ENCODE data around the gene STAT4. TPM values are rescaled to one million over a fixed set of nuclear protein-coding genes. Genes with fewer than 3 reads are reported as not detected.

STAT4 gene
- total RNA-seq, 1 donor from 2014 or later, result 62.1 TPM

DNA sequence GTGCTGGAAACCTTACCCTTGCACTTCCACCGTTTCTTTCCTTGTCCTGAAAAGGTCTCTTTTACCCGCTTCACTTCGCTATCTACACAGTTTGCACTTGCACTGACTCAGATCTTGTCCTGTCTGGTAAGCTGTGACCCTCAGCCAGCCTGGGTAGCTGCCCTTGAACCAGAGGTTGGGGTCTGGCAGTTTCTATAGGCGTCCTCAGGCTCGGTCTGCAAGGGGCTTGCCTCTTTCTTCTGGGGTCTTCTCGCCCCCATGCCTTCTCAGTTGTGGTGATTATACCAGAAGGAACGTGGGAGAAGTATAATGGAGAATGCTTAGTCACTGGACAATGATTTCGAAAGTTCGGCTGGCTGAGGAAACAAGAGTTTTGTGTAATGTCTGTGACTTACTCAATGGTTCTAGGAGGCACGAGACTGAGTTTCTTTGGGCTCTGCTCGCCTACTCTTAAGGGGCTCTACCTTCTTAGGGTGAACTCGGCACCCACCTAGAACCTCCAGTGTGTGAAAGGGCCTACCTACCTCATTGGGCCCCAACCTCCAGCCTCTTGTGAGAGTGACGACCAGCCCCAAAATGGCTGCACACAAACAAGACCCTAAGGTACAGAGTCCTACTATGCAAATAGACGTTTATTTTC is 129.9 kb downstream of the STAT4 start:
- Mint-ChIP-seq H3K27ac (no peak overlapping the region), H3K36me3 (ENCODE audit: low read depth) (peaks cover 6% of the 10 kb centered on the region), H3K4me3 (no peak overlapping the region), H3K4me1 (ENCODE audit: low read depth) (peaks cover 49% of the 10 kb centered on the region), H3K27me3 (ENCODE audit: insufficient read depth) (peaks cover 2% of the 10 kb centered on the region), H3K9me3 (peaks cover 5% of the 10 kb centered on the region)
- no peak for DNase-seq (ENCODE audit: low spot score)
- intact Hi-C loops (cut with micrococcal nuclease), result loop anchor here (1.0 to 10.0 kb wide), 13 partner anchors 9 to 1239 kb away; partner anchors contain the start of genes HIBCH, NABP1, ORMDL1 and PMS1

DNA sequence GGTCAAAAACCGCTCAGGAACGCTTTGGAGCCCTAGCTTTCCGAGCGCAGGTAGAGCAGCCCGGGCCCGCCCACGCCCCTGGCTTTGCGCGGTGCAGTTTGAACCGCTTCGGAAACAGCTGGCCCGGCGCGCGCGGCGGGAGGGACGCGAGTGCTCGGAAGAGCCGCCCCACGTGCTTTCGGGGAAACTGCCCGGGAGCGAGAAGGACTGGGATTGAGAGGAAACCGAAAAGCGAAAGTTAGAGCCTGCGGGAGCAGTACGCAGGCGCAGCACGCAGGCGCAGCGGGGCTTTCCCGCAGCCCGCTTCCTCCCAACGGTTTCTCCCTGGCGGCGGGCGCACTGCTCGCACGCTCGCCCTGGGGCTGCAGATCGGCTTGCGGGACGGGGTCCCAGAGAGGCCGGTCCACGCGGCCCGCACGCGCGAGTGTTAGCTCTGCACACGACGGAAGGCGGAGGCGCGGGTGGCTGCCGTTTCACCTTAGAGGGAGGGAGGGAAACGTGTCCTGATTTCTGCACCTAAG is 130.5 kb downstream of the STAT4 start:
- peaks cover 5% of the 10 kb centered on the region for H3K9me3 Mint-ChIP-seq
- peak; percentile 96 for DNase-seq (ENCODE audit: low spot score)
- H3K4me3 Mint-ChIP-seq, result no peak overlapping the region
- peaks cover 2% of the 10 kb centered on the region for H3K27me3 Mint-ChIP-seq (ENCODE audit: insufficient read depth)
- peaks cover 6% of the 10 kb centered on the region for H3K36me3 Mint-ChIP-seq (ENCODE audit: low read depth)
- H3K27ac Mint-ChIP-seq, result no peak overlapping the region
- intact Hi-C loops (cut with micrococcal nuclease), result loop anchor here (1.0 to 10.0 kb wide), 12 partner anchors 18 to 1238 kb away; partner anchors contain the start of genes HIBCH, NABP1, ORMDL1 and PMS1
- H3K4me1 Mint-ChIP-seq (ENCODE audit: low read depth), result peaks cover 45% of the 10 kb centered on the region

DNA sequence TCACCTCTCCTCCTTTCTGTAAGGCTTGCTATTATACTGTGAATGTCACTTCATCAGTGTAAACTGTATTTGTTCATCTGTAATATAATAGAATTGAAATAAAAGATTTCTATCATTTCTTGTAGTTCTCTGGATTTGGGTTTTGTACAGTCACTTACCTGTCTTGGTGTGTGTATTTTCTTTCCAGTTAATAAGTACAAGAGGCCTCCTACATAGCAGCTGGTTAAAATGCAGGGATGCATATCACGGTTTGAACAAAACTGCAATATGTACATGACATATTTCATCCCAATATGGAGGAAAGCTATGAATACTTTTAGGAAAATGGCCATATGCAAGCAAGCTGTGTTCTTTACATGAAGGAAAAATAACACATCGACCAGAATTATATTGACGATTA is 131.4 kb downstream of the STAT4 start:
- Mint-ChIP-seq H3K27ac (no peak overlapping the region), H3K9me3 (peaks cover 5% of the 10 kb centered on the region), H3K27me3 (ENCODE audit: insufficient read depth) (peaks cover 2% of the 10 kb centered on the region), H3K4me3 (no peak overlapping the region), H3K36me3 (ENCODE audit: low read depth) (peaks cover 3% of the 10 kb centered on the region), H3K4me1 (ENCODE audit: low read depth) (peaks cover 36% of the 10 kb centered on the region)
- no peak for DNase-seq (ENCODE audit: low spot score)
- intact Hi-C loops (cut with micrococcal nuclease), result loop anchor here (10.0 kb wide), 1 partner anchor 1355 kb away; the partner anchor contains the start of gene ASNSD1

DNA sequence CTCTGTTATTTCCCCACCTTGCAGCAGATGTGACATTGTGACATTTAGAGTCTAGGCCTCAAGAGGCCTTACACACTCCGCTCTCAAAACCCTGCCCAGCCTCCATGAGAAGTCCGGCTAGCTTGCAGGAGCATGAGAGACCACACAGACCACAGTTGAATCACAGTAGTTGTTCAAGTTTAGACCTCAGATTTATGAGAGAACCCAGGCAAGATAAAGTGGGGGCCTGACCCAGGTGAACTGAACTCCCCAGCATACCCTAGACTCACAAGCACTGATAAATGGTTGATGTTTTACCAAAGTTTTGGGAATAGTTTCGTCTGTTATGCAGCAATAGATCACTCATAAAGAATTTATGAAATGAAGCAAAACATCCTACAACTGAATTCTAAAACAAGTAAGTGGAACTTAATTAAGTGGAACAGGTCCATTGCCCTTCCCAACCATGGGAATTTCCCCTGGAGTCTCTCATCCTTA is 132.1 kb downstream of the STAT4 start:
- peaks cover 36% of the 10 kb centered on the region for H3K4me1 Mint-ChIP-seq (ENCODE audit: low read depth)
- H3K27me3 Mint-ChIP-seq (ENCODE audit: insufficient read depth), result peaks cover 2% of the 10 kb centered on the region
- H3K36me3 Mint-ChIP-seq (ENCODE audit: low read depth), result peaks cover 3% of the 10 kb centered on the region
- DNase-seq (ENCODE audit: low spot score), result no peak
- intact Hi-C loops (cut with micrococcal nuclease), result loop anchor here (10.0 kb wide), 1 partner anchor 1354 kb away; the partner anchor contains the start of gene ASNSD1
- H3K27ac Mint-ChIP-seq, result peak overlapping the region; percentile 45
- H3K4me3 Mint-ChIP-seq, result peak overlapping the region; percentile 44
- peaks cover 5% of the 10 kb centered on the region for H3K9me3 Mint-ChIP-seq

DNA sequence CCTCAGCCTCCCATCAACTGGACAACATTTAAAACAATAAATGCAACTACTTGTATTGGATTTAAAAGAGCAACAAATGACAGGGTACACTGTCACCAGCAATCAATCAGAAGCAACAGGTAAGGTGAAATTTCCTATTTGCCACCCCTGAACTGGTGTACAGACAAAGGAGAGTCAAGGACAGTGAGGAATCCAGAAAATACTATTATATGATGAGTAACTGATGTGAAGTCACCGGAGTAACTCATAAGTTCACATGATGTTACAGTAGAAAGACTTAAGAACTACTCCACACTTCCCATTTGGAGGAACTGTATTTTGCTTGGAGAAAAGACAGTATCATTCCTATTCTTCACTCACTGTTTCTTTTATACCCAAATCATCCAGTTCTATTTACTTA is 132.7 kb downstream of the STAT4 start:
- H3K9me3 Mint-ChIP-seq, result peaks cover 5% of the 10 kb centered on the region
- H3K4me3 Mint-ChIP-seq, result no peak overlapping the region
- DNase-seq (ENCODE audit: low spot score), result no peak
- no peak overlapping the region for H3K27ac Mint-ChIP-seq
- H3K36me3 Mint-ChIP-seq (ENCODE audit: low read depth), result peaks cover 3% of the 10 kb centered on the region
- intact Hi-C loops (cut with micrococcal nuclease), result loop anchor here (10.0 kb wide), 1 partner anchor 1353 kb away; the partner anchor contains the start of gene ASNSD1
- peaks cover 36% of the 10 kb centered on the region for H3K4me1 Mint-ChIP-seq (ENCODE audit: low read depth)
- H3K27me3 Mint-ChIP-seq (ENCODE audit: insufficient read depth), result peaks cover 2% of the 10 kb centered on the region

DNA sequence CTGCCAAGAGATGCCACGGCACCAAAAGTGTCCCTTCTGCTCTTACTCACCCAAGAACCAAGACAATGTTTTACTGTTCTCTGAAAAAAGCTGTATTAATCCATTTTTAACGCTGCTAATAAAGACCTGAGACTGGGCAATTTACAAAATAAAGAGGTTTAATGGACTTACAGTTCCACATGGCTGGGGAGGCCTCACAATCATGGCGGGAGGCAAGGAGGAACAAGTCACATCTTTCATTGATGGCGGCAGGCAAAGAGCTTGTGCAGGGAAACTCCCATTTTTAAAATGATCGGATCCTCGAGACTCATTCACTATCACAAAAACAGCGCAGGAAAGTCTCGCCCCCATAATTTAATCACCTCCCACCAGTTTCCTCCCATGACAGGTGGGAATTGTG is 135.0 kb downstream of the STAT4 start:
- Mint-ChIP-seq H3K4me1 (ENCODE audit: low read depth) (peaks cover 45% of the 10 kb centered on the region), H3K36me3 (ENCODE audit: low read depth) (peaks cover 8% of the 10 kb centered on the region), H3K4me3 (no peak overlapping the region), H3K9me3 (peaks cover 5% of the 10 kb centered on the region), H3K27ac (peak overlapping the region; percentile 23), H3K27me3 (ENCODE audit: insufficient read depth) (peaks cover 2% of the 10 kb centered on the region)
- DNase-seq (ENCODE audit: low spot score), result no peak
- intact Hi-C loops (cut with micrococcal nuclease), result loop anchor here (2.0 to 10.0 kb wide), 2 partner anchors 667 to 1351 kb away; partner anchors contain the start of gene ASNSD1

DNA sequence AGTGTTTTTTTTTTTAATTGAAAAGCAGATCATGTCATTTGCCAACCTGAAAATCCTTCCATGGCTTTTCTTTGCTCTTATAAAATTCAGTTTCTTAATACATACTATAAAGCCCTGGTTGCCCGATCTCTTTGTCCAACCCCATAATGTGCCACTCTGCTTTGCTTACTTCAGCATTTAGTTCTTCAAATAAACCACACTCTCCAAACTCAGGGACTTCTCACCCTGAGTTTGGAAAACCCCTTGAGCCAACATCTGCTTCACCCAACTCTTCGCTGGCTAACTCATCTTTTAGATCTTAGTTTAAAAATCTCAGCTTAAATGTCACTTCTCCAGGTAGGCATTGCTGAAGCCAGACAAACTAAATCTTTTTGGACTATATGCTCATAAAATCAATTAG is 135.6 kb downstream of the STAT4 start:
- Mint-ChIP-seq H3K27ac (no peak overlapping the region), H3K27me3 (ENCODE audit: insufficient read depth) (peaks cover 2% of the 10 kb centered on the region), H3K36me3 (ENCODE audit: low read depth) (peaks cover 8% of the 10 kb centered on the region), H3K4me3 (no peak overlapping the region), H3K4me1 (ENCODE audit: low read depth) (peaks cover 48% of the 10 kb centered on the region), H3K9me3 (peaks cover 5% of the 10 kb centered on the region)
- DNase-seq (ENCODE audit: low spot score), result no peak
- intact Hi-C loops (cut with micrococcal nuclease), result loop anchor here (2.0 to 10.0 kb wide), 2 partner anchors 668 to 1350 kb away; partner anchors contain the start of gene ASNSD1

DNA sequence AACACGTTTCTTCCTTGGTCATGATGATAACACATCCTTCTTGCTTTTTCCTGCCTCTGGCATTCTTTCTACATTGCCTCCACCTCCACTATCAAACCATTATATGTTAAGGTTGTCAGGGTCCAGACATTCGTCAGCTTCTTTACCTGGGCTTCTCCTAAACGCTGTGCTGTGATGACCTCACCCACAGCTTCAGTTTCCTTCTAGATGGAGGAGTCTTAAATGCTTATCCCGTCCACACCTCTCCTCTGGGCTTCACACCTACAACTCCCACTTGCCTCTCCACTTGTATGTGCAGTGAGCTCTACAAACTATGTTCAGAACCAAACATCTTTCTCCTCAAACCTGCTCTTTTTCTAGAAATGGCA is 136.2 kb downstream of the STAT4 start:
- Mint-ChIP-seq H3K36me3 (ENCODE audit: low read depth) (peaks cover 14% of the 10 kb centered on the region), H3K27me3 (ENCODE audit: insufficient read depth) (no peaks in the 10 kb centered on the region), H3K4me1 (ENCODE audit: low read depth) (peaks cover 51% of the 10 kb centered on the region), H3K27ac (no peak overlapping the region), H3K4me3 (no peak overlapping the region), H3K9me3 (peaks cover 5% of the 10 kb centered on the region)
- DNase-seq (ENCODE audit: low spot score), result no peak
- intact Hi-C loops (cut with micrococcal nuclease), result loop anchor here (1.0 to 10.0 kb wide), 8 partner anchors 8 to 1572 kb away; partner anchors contain the start of genes ASNSD1, MFSD6, NEMP2 and WDR75

DNA sequence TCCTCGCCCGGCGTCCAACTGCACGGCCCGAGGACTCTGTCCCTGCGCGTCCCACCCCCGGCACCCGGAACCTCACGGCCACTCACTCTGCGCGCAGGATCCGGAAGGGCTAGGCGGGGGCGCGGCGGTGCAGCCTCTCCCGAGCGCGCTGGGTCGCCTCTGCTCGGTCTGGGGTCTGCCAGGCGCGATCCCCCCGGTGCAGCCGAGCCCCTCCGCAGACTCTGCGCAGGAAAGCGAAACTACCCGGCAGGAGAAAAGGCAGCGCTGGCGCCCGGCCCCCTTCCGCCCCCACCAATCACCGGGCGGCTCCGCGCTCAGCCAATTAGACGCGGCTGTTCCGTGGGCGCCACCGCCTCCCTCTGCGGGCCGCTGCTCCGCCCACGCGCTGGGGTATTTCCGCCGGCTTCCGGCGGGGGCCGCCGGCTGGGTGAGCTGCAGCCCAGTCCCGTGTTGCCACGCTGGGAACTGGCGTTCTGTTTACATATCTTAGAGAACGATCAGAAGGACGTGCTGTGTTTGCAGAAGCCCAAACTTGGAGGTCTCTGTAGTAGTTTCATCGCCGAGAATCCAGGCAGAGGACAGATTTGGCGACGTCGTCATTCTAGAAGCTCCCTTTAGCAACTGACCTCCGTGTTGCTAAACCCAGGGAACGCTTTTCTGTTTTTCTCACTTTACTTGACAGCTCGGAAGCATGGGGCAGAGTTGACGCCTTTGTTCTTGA is 136.7 kb downstream of the STAT4 start, which contains the start of gene STAT1:
TSS of gene STAT1 (minus strand) at position 240 of the 721 bp plus-strand sequence. CDS start 4,168 bp downstream, outside the sequence.
- intact Hi-C loops (cut with micrococcal nuclease), result loop anchor here (1.0 to 10.0 kb wide), 11 partner anchors 8 to 1572 kb away; partner anchors contain the start of genes ASNSD1, MFSD6, NEMP2 and WDR75
- no peak within 1 kb of the TSS for H3K4me3 Mint-ChIP-seq
- peak; percentile 97 for DNase-seq (ENCODE audit: low spot score)
- peaks cover 49% of the 10 kb centered on the region for H3K4me1 Mint-ChIP-seq (ENCODE audit: low read depth)
- H3K36me3 Mint-ChIP-seq (ENCODE audit: low read depth), result peaks cover 18% of the 10 kb centered on the region
- H3K27me3 Mint-ChIP-seq (ENCODE audit: insufficient read depth), result no peaks in the 10 kb centered on the region
- no peak within 1 kb of the TSS for H3K27ac Mint-ChIP-seq
- H3K9me3 Mint-ChIP-seq, result peaks cover 5% of the 10 kb centered on the region

DNA sequence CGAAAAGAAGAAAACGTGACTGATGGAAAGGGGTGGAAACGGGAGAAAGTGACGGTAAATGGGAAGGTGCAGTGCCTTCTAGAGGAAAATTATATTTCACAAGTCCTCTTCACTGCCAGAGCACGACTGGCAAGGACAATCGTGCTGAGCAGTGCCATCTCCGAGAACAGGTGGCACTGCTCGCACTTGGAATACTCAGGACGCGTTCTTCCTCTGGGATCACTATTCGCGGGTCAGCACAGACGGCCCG is 137.2 kb downstream of the STAT4 start:
- Mint-ChIP-seq H3K4me3 (no peak overlapping the region), H3K27me3 (ENCODE audit: insufficient read depth) (no peaks in the 10 kb centered on the region), H3K9me3 (peaks cover 5% of the 10 kb centered on the region), H3K36me3 (ENCODE audit: low read depth) (peaks cover 21% of the 10 kb centered on the region), H3K4me1 (ENCODE audit: low read depth) (peaks cover 48% of the 10 kb centered on the region), H3K27ac (no peak overlapping the region)
- intact Hi-C loops (cut with micrococcal nuclease), result loop anchor here (1.0 to 10.0 kb wide), 8 partner anchors 8 to 1571 kb away; partner anchors contain the start of genes ASNSD1, MFSD6, NEMP2 and WDR75
- DNase-seq (ENCODE audit: low spot score), result no peak

DNA sequence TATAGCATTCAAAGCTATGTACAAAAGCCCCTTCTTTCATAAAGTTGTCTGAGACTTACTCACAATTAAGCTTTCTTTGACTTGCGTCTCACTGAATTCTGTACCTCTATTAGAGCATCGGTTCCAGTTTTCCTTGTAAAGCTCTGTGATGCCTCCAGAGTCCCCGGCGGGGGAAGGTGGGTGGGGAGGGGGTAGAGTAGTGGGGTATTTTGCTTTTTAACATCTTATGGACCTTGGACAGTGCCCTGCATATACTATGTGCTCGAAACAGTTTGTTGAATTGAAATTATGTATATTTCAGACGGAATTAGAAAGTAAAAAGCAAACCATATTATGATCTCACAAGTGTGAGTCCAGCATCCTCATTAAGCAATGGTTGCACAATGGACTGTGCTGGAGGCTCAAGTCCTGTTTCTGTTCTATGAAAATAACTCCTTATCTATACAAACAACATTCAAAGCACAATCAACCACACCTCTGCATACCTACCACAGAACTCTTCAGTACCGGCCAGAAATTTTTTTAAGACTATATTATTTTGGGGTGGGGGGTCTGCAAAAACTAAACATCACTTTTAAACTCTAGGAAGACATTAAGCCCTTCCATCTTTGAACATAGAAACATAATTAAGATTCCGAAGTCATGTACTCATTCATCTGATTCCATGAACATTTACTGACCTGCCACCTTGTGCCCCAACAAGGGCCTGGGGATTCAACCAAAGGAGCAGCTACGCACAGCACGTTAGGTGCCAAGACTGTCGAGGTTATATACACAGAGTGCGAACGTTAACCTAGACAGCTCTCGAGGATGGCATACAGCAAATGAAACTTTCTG is 137.7 kb downstream of the STAT4 start:
- no peak overlapping the region for H3K4me3 Mint-ChIP-seq
- H3K4me1 Mint-ChIP-seq (ENCODE audit: low read depth), result peaks cover 48% of the 10 kb centered on the region
- no peak for DNase-seq (ENCODE audit: low spot score)
- no peak overlapping the region for H3K27ac Mint-ChIP-seq
- H3K27me3 Mint-ChIP-seq (ENCODE audit: insufficient read depth), result no peaks in the 10 kb centered on the region
- peaks cover 5% of the 10 kb centered on the region for H3K9me3 Mint-ChIP-seq
- H3K36me3 Mint-ChIP-seq (ENCODE audit: low read depth), result peaks cover 26% of the 10 kb centered on the region
- intact Hi-C loops (cut with micrococcal nuclease), result loop anchor here (1.0 to 10.0 kb wide), 8 partner anchors 8 to 1571 kb away; partner anchors contain the start of genes ASNSD1, MFSD6, NEMP2 and WDR75

DNA sequence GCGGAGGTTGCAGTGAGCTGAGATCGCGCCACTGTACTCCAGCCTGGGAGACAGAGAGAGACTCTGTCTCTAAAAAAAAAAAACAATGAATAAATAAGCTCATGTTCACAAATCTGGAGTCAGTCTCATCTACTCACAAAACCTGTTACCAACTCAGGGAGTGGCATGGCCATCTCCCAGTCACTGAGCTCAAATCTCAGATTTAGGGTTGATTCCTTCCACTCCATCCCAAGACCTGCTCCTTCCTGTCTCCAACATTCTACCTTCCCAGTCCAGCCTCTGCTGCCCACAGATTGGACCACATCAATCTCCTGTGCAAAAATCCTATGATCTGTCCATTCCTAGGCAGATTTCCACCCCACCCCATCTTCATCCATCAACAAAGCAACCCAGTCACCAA is 138.4 kb downstream of the STAT4 start:
- no peak for DNase-seq (ENCODE audit: low spot score)
- Mint-ChIP-seq H3K4me1 (ENCODE audit: low read depth) (peaks cover 49% of the 10 kb centered on the region), H3K27ac (no peak overlapping the region), H3K36me3 (ENCODE audit: low read depth) (peaks cover 31% of the 10 kb centered on the region), H3K9me3 (peaks cover 5% of the 10 kb centered on the region), H3K4me3 (no peak overlapping the region), H3K27me3 (ENCODE audit: insufficient read depth) (no peaks in the 10 kb centered on the region)
- intact Hi-C loops (cut with micrococcal nuclease), result loop anchor here (2.0 to 10.0 kb wide), 6 partner anchors 100 to 1570 kb away; partner anchors contain the start of genes ASNSD1, MFSD6, NEMP2 and WDR75
